Naive B cell (primary cell): ENCODE measurements around the gene GRID1. TPM values are rescaled to one million over a fixed set of nuclear protein-coding genes. Genes with fewer than 3 reads are reported as not detected.
"Not testable (repeated sequence)": the region's sequence is repeated elsewhere in the genome, so short reads cannot be mapped to it uniquely, and the experiment has no call there.

Source experiments
- ATAC-seq, 2 donors: fragments of 150-1000 bp; cut with Tn5 transposase; 2 replicates each; pipeline ENCODE4 v1.10.0; 2021; ENCODE audit warnings: low read depth in 2 of 2, mild to moderate bottlenecking in 2 of 2, moderate library complexity in 2 of 2
- DNase-seq: peaks from one replicate; pipeline ENCODE4 v3.0.0; 2022
- H3K27ac Mint-ChIP-seq, 6 donors: one replicate each; pipeline ENCODE4 v1.8.0; 2020 to 2022; ENCODE audit warnings: mild to moderate bottlenecking in 6 of 6, mixed read lengths in 6 of 6, moderate library complexity in 5 of 6, inconsistent platforms in 2 of 6
- H3K27me3 Mint-ChIP-seq, 3 donors: one replicate each; pipeline ENCODE4 v1.8.0; 2021 to 2022; ENCODE audit warnings: mixed read lengths in 3 of 3, mild to moderate bottlenecking in 1 of 3
- H3K36me3 Mint-ChIP-seq, 2 donors: one replicate each; pipeline ENCODE4 v1.8.0; 2020 to 2022; ENCODE audit warnings: mixed read lengths in 2 of 2, inconsistent platforms in 1 of 2, mild to moderate bottlenecking in 1 of 2
- H3K4me1 Mint-ChIP-seq, 3 donors: one replicate each; pipeline ENCODE4 v1.8.0; 2020 to 2022; ENCODE audit warnings: mixed read lengths in 3 of 3, inconsistent platforms in 1 of 3, mild to moderate bottlenecking in 1 of 3, moderate library complexity in 1 of 3
- H3K4me3 Mint-ChIP-seq, 8 donors: one replicate each; pipeline ENCODE4 v1.8.0; 2020 to 2022; ENCODE audit warnings: mild to moderate bottlenecking in 8 of 8, mixed read lengths in 8 of 8, moderate library complexity in 8 of 8, inconsistent platforms in 2 of 8
- H3K9me3 Mint-ChIP-seq, 7 donors: one replicate each; pipeline ENCODE4 v1.8.0; 2020 to 2022; ENCODE audit warnings: mixed read lengths in 7 of 7, mild to moderate bottlenecking in 5 of 7, inconsistent platforms in 2 of 7, moderate library complexity in 1 of 7
- polyA plus RNA-seq, 6 donors: library from polyadenylated mRNA; unstranded; fragments of 300-500 nt; fragmentation: Illumina TruSeq; gene quantifications; one replicate each; pipeline ENCODE4 v1.2.3, GENCODE V29; 2021; ENCODE audit warnings: low read depth in 6 of 6

The GRID1 gene
- polyA plus RNA-seq, 6 donors from 2014 or later, result not detected

DNA sequence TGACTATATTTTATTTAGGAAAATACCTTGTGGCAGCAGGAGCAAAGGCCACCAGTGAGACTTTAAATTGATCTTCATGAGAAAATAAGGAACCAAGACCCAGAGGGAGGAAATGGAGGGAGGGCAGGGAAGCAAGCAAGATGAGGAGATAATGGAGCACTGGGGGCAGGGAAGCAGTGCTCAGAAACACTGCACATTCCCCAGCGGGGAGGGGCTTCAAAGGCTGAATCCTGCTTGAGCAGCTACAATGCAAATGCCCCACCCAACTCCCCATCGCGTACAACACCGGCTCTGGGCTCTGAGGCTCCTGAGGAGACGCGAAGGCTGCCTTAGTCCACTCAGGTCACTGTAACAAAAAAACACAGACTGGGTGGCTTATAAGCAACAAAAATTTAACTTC lies 503.8 kb downstream of the GRID1 start:
- DNase-seq, result no peak
- peaks cover 0 to 5% of the 10 kb centered on the region in 2 donors for H3K36me3 Mint-ChIP-seq
- H3K9me3 Mint-ChIP-seq, result peaks cover 0 to 10% (median 4%) of the 10 kb centered on the region in 7 donors
- H3K4me3 Mint-ChIP-seq, result no peak overlapping the region
- peaks cover 47 to 65% (median 59%) of the 10 kb centered on the region in 3 donors for H3K27me3 Mint-ChIP-seq
- H3K4me1 Mint-ChIP-seq, result no peaks in the 10 kb centered on the region
- ATAC-seq, result no peak
- H3K27ac Mint-ChIP-seq, result no peak overlapping the region

DNA sequence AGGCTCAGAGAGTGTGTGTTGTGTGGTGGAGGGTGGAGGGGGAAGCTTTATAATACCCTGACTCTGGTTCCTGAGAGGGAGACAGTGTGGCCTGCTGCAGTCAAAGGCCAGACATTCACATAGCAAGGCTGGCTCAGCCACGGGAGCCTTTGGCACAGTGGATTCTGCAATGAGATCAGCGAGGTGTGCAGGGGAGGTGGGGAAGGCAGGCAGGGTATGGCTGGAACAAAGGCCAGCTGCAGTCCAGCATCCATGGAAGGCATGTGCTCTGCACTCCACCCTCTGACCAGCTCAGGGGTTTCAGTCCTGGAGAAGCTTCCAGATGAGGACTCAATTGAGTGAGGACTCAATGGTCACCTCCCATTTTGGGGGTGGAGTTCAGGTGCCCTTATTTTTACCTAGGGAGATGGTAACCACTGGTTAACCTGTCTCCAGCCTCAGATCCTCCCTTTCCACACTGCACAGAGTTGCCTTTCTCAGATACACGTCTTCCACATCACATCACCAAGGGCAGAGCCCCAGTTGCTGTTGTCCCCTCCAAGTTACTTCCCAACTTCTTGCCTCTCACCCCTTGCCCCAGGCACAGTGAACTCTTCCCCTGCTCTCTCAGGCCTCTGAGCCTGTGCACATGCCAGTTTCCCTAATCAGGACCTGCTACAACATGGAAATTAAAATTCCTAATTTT lies 504.9 kb downstream of the GRID1 start:
- no peak for ATAC-seq
- Mint-ChIP-seq H3K9me3 (peaks cover 0 to 17% (median 4%) of the 10 kb centered on the region in 7 donors), H3K27me3 (peaks cover 51 to 61% (median 55%) of the 10 kb centered on the region in 3 donors), H3K36me3 (peaks cover 0 to 5% of the 10 kb centered on the region in 2 donors), H3K4me1 (no peaks in the 10 kb centered on the region), H3K4me3 (peak overlapping the region in 1 of 8 donors; percentile 7), H3K27ac (no peak overlapping the region)
- no peak for DNase-seq

DNA sequence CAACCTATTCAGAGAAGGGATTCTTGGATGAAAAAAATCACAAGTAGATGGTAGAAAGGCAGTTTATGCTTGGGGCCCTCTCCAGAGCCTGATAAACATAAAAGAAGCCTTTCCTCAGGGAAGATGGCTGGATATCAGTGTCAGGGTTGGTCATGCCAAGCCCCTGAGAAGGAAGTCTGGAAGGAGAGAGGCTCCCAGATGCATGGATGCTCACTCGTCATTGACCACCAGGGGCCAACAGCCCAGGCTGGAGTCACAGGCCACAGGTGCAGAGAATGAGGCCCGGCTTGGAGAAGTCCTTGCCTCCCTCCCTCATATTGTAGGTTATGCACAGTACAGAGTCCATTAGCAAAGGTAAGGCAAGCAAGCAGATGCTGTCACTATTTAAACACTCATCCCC lies 506.7 kb downstream of the GRID1 start:
- no peak for ATAC-seq
- no peak for DNase-seq
- H3K36me3 Mint-ChIP-seq, result peaks cover 0 to 5% of the 10 kb centered on the region in 2 donors
- no peaks in the 10 kb centered on the region for H3K4me1 Mint-ChIP-seq
- H3K27me3 Mint-ChIP-seq, result peaks cover 44 to 67% (median 61%) of the 10 kb centered on the region in 3 donors
- H3K9me3 Mint-ChIP-seq, result peaks cover 0 to 20% (median 4%) of the 10 kb centered on the region in 7 donors
- no peak overlapping the region for H3K27ac Mint-ChIP-seq
- no peak overlapping the region for H3K4me3 Mint-ChIP-seq

DNA sequence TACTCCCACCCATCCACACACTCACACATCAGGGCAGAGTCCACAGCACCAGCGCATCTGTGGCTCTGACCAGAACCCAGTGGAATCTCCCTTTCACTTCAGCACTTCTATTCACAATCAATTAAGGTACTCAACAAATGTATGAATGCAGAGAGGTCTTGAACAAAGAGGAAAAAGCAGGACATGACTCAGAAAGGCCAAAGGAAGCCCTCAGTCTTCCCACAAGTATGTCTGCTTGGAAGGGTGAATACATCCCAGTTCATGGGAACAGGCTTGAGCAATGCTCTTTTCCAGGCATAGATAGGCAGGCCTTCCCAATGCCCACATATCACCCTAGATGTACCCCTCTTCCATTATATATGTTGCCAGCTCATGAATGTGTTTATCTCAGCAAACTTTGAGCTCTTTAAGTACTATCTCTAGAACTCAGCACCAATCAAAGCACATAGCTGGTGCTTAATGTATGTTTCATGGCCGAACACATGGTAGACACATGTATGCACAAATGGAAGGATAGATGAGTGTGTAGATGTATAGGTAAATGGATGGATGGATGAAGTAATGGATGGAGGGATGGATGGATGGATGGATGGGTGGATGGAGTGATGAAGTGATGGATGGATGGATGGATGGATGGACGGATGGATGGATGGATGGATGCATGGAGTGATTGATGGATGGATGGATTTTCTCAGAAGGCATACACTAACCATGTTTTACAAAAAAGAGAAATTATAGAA lies 507.6 kb downstream of the GRID1 start:
- H3K36me3 Mint-ChIP-seq, result peaks cover 0 to 5% of the 10 kb centered on the region in 2 donors
- H3K27ac Mint-ChIP-seq, result no peak overlapping the region
- peak overlapping the region in 1 of 8 donors; percentile 21 for H3K4me3 Mint-ChIP-seq
- no peak for DNase-seq
- H3K9me3 Mint-ChIP-seq, result peaks cover 0 to 20% (median 5%) of the 10 kb centered on the region in 7 donors
- H3K4me1 Mint-ChIP-seq, result no peaks in the 10 kb centered on the region
- no peak for ATAC-seq
- peaks cover 42 to 65% (median 53%) of the 10 kb centered on the region in 3 donors for H3K27me3 Mint-ChIP-seq

DNA sequence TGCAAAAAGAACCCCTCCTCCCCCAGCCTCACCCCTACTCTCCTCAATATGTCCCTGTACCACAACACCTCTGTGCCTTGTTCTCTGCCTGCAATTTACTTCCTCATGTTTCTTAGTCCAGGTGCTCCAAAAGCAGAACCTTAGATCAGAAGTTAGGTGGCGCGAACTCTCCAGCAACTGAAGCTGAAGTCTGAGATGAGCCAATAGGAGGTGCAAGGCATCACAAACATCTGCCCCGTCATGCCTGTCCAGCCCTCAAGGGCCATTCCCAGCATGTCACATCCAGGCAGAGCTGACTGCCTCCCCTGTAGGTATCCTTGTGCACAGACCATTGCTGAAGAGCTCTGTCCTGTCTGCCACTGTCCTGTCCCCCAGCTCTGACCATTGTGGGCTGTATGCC lies 508.8 kb downstream of the GRID1 start:
- Mint-ChIP-seq H3K9me3 (peaks cover 0 to 20% (median 6%) of the 10 kb centered on the region in 7 donors), H3K4me3 (no peak overlapping the region), H3K27ac (no peak overlapping the region), H3K27me3 (peaks cover 35 to 65% (median 47%) of the 10 kb centered on the region in 3 donors), H3K4me1 (no peaks in the 10 kb centered on the region), H3K36me3 (peaks cover 0 to 5% of the 10 kb centered on the region in 2 donors)
- ATAC-seq (no peak), DNase-seq (no peak)

DNA sequence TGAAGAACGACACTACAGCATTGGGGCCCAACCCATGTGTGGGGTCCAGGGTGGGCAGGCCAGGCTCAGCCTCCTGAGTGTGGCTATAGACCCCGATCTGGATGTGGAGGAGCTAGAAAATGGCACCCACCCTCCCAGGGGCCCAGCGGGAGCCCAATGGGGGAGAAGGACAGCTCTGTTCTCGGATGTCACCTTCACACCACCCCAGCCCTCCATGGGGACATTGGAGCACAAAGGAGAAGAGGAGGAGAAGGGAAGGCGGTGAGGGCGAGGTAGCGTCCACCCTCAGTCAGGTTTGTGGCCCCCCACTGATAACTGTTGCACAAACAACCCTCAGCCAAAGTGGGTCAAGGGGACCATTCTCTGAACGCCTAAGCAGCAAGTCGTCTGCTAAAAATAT lies 509.3 kb downstream of the GRID1 start:
- Mint-ChIP-seq H3K4me1 (no peaks in the 10 kb centered on the region), H3K4me3 (no peak overlapping the region), H3K27ac (no peak overlapping the region), H3K36me3 (peaks cover 0 to 5% of the 10 kb centered on the region in 2 donors), H3K27me3 (peaks cover 33 to 60% (median 43%) of the 10 kb centered on the region in 3 donors), H3K9me3 (peaks cover 0 to 20% (median 6%) of the 10 kb centered on the region in 7 donors)
- ATAC-seq (no peak), DNase-seq (no peak)

DNA sequence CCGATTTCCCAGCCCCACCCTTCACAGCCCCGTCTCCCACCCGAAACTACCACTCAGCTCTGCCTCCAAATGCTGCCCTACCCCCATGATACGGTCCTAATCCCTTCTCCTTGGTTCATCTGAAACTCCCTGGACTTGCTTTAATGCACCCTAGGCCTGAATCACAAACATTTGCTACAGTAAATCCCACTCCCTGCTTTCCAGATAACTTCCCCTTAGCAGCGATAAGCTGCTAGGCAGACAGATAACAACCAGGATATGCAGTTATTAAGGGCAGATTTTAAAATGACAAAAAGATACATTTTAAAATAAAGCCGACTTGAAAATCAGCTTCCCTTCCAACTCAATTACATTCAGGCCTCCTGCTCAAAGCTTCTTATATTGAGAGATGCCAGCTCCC lies 514.7 kb downstream of the GRID1 start:
- no peak for DNase-seq
- Mint-ChIP-seq H3K4me3 (no peak overlapping the region), H3K27ac (no peak overlapping the region), H3K27me3 (peaks cover 5 to 23% (median 12%) of the 10 kb centered on the region in 3 donors), H3K9me3 (peaks cover 3 to 18% (median 10%) of the 10 kb centered on the region in 7 donors), H3K36me3 (no peaks in the 10 kb centered on the region), H3K4me1 (no peaks in the 10 kb centered on the region)
- no peak for ATAC-seq

DNA sequence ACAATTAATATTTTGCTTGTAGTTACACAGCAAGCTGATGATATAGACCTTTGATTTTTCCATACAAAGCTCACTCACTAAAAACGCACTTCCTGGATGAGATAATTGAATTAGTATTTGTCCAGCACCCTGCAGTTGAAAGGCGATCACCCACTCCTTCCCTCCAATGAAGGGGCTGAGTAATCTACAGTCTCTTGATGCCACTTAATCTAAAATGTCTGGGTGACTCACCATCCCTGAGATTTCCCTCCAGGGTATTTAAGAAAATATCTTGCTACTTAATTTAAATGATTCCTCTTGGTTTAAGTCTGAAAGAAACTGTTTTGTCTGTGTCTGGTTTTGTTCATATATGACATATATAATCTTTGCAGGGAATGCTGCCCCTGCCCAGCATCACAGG lies 515.3 kb downstream of the GRID1 start:
- no peak overlapping the region for H3K27ac Mint-ChIP-seq
- ATAC-seq (no peak), DNase-seq (no peak)
- H3K4me1 Mint-ChIP-seq, result no peaks in the 10 kb centered on the region
- H3K27me3 Mint-ChIP-seq, result peaks cover 0 to 17% (median 12%) of the 10 kb centered on the region in 3 donors
- H3K36me3 Mint-ChIP-seq, result no peaks in the 10 kb centered on the region
- peaks cover 3 to 17% (median 6%) of the 10 kb centered on the region in 7 donors for H3K9me3 Mint-ChIP-seq
- peak overlapping the region in 1 of 8 donors; percentile 7 for H3K4me3 Mint-ChIP-seq

DNA sequence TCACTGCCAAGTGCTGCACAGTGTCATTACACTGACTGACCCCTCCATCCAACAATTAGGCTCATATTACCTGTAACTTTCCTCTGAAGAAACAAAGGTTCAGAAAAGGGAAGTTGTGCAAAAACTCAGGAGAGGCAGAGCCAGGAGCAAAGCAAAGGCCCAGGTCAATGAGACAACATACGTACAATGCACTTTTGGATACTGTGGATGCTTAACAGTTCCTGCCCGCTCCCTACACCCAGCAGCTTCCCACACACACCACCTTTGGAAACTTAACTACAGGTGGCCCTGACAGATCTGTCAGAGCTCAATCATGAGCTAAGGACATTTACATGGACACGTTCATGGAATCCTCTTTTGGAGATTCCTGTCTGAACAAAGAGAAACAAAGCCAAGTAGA lies 515.9 kb downstream of the GRID1 start:
- no peaks in the 10 kb centered on the region for H3K36me3 Mint-ChIP-seq
- no peak for DNase-seq
- no peak for ATAC-seq
- no peaks in the 10 kb centered on the region for H3K4me1 Mint-ChIP-seq
- no peak overlapping the region for H3K4me3 Mint-ChIP-seq
- H3K9me3 Mint-ChIP-seq, result peaks cover 3 to 17% (median 6%) of the 10 kb centered on the region in 7 donors
- no peak overlapping the region for H3K27ac Mint-ChIP-seq
- H3K27me3 Mint-ChIP-seq, result peaks cover 0 to 11% (median 9%) of the 10 kb centered on the region in 3 donors

DNA sequence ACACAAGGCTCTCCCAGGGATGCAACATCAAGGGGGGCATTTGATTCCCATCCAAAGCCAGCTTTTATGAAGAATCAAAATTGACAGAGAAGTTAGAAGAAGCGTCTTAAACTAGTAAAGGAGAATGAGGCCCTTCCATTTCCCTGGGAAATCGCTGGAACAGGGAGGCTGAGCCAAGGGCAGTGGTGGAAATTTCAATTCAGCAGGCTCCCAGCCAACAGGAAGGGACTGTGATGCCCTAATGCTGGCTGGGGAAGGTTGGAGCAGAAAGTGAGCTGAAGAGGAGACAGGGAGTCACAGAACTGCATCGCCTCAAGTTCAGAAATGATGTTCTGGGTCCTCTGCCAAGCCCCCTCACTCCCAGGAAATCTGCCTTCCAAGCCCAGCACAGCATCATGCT lies 517.3 kb downstream of the GRID1 start:
- H3K9me3 Mint-ChIP-seq, result peaks cover 3 to 17% (median 6%) of the 10 kb centered on the region in 7 donors
- no peaks in the 10 kb centered on the region for H3K4me1 Mint-ChIP-seq
- peaks cover 0 to 7% (median 6%) of the 10 kb centered on the region in 3 donors for H3K27me3 Mint-ChIP-seq
- no peak for ATAC-seq
- H3K36me3 Mint-ChIP-seq, result no peaks in the 10 kb centered on the region
- H3K4me3 Mint-ChIP-seq, result peak overlapping the region in 1 of 8 donors; percentile 5
- H3K27ac Mint-ChIP-seq, result peak overlapping the region in 1 of 6 donors; percentile 60
- DNase-seq, result no peak

DNA sequence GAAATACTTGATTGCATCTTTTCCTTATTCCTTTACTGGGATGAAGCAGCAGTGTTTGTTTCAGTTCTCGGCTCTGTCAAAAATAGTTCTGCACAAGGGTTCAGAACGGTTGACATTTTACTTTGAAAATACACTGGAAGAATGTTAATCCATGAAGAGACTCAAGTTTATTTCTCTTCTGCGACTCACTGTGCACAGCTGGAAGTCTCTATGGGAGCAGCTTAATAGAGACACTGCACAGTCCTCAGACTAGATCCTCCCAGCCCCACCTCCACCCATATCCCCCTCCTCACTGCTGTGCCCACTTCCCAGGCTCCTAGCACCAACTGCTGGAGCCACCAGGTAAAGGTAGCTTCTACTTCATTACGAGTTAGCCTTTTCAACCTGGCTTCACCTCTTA lies 517.8 kb downstream of the GRID1 start:
- H3K36me3 Mint-ChIP-seq, result no peaks in the 10 kb centered on the region
- H3K27me3 Mint-ChIP-seq, result peaks cover 0 to 6% (median 2%) of the 10 kb centered on the region in 3 donors
- peaks cover 3 to 17% (median 5%) of the 10 kb centered on the region in 7 donors for H3K9me3 Mint-ChIP-seq
- no peak overlapping the region for H3K4me3 Mint-ChIP-seq
- DNase-seq, result no peak
- H3K27ac Mint-ChIP-seq, result no peak overlapping the region
- no peak for ATAC-seq
- H3K4me1 Mint-ChIP-seq, result no peaks in the 10 kb centered on the region

DNA sequence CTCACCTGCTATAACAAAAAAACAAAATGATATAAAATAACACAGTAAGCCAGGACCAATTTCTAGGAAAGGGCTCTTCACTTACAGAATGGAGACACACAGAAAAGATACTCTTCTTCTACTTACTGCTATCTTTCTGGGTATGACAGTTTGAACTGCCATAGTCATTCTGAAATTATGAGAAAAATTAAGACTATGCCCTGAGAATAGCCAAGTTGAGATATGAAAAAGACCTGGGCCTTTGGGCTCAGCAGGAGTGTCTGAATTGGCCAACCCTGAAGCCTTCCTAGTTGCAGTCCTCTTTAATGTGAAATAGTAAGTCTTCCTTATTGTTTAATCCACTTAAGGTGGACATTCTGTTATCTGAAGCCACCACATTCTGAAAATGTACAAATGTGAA lies 519.5 kb downstream of the GRID1 start:
- H3K4me3 Mint-ChIP-seq, result no peak overlapping the region
- H3K9me3 Mint-ChIP-seq, result peaks cover 0 to 17% (median 5%) of the 10 kb centered on the region in 7 donors
- DNase-seq, result no peak
- no peak for ATAC-seq
- H3K4me1 Mint-ChIP-seq, result no peaks in the 10 kb centered on the region
- no peaks in the 10 kb centered on the region for H3K36me3 Mint-ChIP-seq
- no peak overlapping the region for H3K27ac Mint-ChIP-seq
- H3K27me3 Mint-ChIP-seq, result no peaks in the 10 kb centered on the region

DNA sequence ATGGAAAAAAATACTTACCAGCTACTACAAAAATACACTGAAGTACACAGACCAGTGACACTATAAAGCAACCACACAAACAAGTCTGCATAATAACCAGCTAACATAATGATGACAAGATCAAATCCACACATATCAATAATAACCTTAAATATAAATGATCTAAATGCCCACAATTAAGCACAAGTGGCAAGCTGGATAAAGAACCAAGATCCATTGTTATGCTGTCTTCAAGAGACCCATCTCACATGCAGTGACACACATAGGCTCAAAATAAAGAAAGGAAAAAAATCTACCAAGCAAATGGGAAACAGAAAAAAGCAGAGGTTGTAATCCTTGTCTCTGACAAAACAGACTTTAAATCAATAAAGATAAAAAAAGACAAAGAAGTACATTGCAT lies 527.9 kb downstream of the GRID1 start:
- Mint-ChIP-seq H3K27me3 (peaks cover 0 to 11% (median 7%) of the 10 kb centered on the region in 3 donors), H3K36me3 (peaks cover 0 to 29% of the 10 kb centered on the region in 2 donors), H3K9me3 (peaks cover 20 to 49% (median 40%) of the 10 kb centered on the region in 7 donors)
- not testable (repeated sequence) for DNase-seq, ATAC-seq, H3K27ac Mint-ChIP-seq, H3K4me1 Mint-ChIP-seq, H3K4me3 Mint-ChIP-seq

DNA sequence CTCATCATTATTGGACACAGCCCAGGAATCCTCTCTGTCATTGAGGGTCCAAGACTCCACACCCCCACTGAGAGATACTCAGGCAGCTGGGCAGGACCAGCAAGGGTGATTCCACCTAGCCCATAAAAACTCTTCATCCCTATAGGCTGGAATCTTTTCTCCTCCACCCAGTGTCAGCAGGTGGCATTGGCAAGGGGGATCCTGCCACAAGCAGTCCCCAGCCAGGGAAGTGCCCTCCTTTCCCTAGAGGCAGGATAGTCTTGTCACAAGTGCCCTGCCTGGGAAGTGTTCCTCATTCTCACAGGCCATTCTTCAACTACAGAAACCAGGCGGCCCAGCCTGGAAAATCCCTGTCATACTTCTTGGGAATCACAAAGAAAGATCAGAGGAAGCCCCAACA lies 533.6 kb downstream of the GRID1 start:
- DNase-seq (no peak), ATAC-seq (no peak)
- no peak overlapping the region for H3K27ac Mint-ChIP-seq
- peaks cover 0 to 14% of the 10 kb centered on the region in 2 donors for H3K36me3 Mint-ChIP-seq
- peaks cover 11 to 40% (median 25%) of the 10 kb centered on the region in 7 donors for H3K9me3 Mint-ChIP-seq
- H3K27me3 Mint-ChIP-seq, result peaks cover 0 to 9% (median 0%) of the 10 kb centered on the region in 3 donors
- no peak overlapping the region for H3K4me3 Mint-ChIP-seq
- no peaks in the 10 kb centered on the region for H3K4me1 Mint-ChIP-seq
